ENCODE measurements around the gene FRMPD3. TPM values are rescaled to one million over a fixed set of nuclear protein-coding genes. Genes with fewer than 3 reads are reported as not detected.

The FRMPD3 gene
- total RNA-seq (ENCODE audit: low replicate concordance), result under 0.01 TPM in 1 of 2 replicates, not detected in the other

DNA sequence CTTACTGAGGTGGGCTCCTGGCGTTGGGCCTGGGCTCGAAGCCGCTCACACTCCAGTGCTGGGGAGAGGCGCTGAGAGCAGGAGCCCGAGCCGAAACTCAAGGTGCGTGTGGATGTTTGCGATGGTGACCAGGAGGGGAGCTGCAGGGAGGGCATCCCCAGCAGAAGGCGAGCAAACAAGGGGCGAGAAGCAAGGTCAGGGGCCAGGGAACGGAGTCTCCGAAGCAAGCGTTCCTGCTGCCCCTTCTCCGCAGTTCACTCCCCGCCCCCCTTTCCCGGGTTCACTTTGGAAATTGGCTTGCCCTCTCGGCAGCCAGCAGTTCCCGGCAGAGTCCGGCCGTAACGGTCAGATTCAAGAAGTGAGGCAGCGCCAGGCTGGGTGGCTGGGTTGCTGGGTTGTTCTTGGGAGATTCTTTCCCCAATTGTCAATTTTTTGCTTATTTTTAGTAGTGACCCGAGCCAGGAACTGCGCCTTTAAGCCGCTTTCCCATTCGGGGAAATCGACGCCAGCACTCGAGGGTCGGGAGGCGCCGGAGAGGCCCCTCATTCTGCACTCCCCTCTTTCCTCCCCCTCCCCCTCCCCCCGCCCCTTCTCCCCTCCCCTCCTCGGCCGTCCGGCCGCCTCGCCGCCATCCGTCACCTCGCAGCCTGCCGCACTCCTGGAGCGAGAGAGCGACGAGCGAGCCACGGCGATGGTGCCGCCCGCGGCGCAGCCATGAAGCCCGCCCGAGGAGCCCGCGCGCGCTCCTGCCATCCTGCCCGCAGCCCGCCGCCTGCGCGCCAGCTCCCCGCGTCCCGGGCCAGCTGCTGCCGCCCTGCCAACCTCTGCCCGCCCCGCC, at the start of gene FRMPD3:
Gene FRMPD3 (plus strand): TSS at position 655 of the 838 bp plus-strand sequence. CDS start 76,937 bp downstream, outside the sequence.

Other genes with a start within 250 kb of the FRMPD3 start
- not detected in 2 replicates for gene NUP62CL, start 243.2 kb upstream of the FRMPD3 start, total RNA-seq (ENCODE audit: low replicate concordance)
- not detected in 2 replicates for gene DNAAF6, start 243.0 kb upstream of the FRMPD3 start, total RNA-seq (ENCODE audit: low replicate concordance)
- 20.2 and 35.3 TPM in 2 replicates for gene PRPS1, start 178.9 kb downstream of the FRMPD3 start, total RNA-seq (ENCODE audit: low replicate concordance)

Data from smooth muscle cell of the coronary artery (primary cell).